AG04450 (cell line): ENCODE measurements around the gene NEURL1. TPM values are rescaled to one million over a fixed set of nuclear protein-coding genes. Genes with fewer than 3 reads are reported as not detected.

Source experiments
- CTCF ChIA-PET: fragments of 300-600, 350-600 bp; formaldehyde crosslinking; extraction: SDS; loops from one replicate; lab custom pipeline; 2022; ENCODE audit warnings: antibody characterized with exemption, inconsistent platforms; lab: Charles Lee
- POLR2A ChIA-PET: fragments of 350-600 bp; formaldehyde crosslinking; extraction: SDS; loops from one replicate; lab custom pipeline; 2021; ENCODE audit warnings: antibody characterized with exemption, inconsistent platforms; lab: Yijun Ruan, JAX
- DNase-seq: peaks from one replicate; pipeline ENCODE4 v3.0.0-alpha.2; 2011; ENCODE audit warnings: low read depth, low spot score
- H3K27ac ChIP-seq: one replicate; pipeline ENCODE4 v1.5.1; 2012; ENCODE audit warnings: low read depth, low read length, control low read depth
- H3K27me3 ChIP-seq: one replicate; pipeline ENCODE4 v1.6.0; 2012; ENCODE audit warnings: low read length; ENCODE audit not compliant: control insufficient read depth, insufficient read depth
- H3K4me3 ChIP-seq: 2 replicates; pipeline ENCODE4 v1.5.1; 2011; ENCODE audit warnings: mild to moderate bottlenecking, low read depth, low read length, control low read depth
- H3K9me3 ChIP-seq: 2 replicates; pipeline ENCODE4 v1.5.1; 2012; ENCODE audit warnings: low read length; ENCODE audit not compliant: control insufficient read depth, insufficient read depth
- CTCF ChIP-seq: IDR thresholded peaks from 2 replicates; pipeline ENCODE4 v1.5.1; 2011; ENCODE audit warnings: low read depth, low read length, control low read depth, inconsistent platforms
- polyA plus RNA-seq: library from polyadenylated mRNA; depleted of rRNA; stranded (reverse); fragments of >200 nt; gene quantifications from 2 replicates; pipeline ENCODE4 v1.2.3, GENCODE V29; 2011

NEURL1 gene
- polyA plus RNA-seq, 1 experiment: 0.67 TPM

- Histone ChIP-seq H3K27me3 (peaks cover 58% of the 10 kb centered on the region), H3K27ac (no peak overlapping the region), H3K4me3 (no peak overlapping the region), H3K9me3 (peaks cover 11% of the 10 kb centered on the region)
- no peak for TF ChIP-seq CTCF
- POLR2A ChIA-PET: no interaction called here
- CTCF ChIA-PET: no interaction called here
- no peak for DNase-seq
Observed at GRCh38 chr10:103559776-103560175, 66.3 kb downstream of the NEURL1 start.

- peaks cover 67% of the 10 kb centered on the region for H3K27me3 ChIP-seq
- peaks cover 11% of the 10 kb centered on the region for H3K9me3 ChIP-seq
- CTCF ChIA-PET: interaction anchor here (0.6 kb wide), 1 partner anchor 98 kb away, joined by 3 read pairs; no protein-coding TSS in a partner anchor
- no peak for TF ChIP-seq CTCF
- no peak overlapping the region for H3K27ac ChIP-seq
- POLR2A ChIA-PET: interaction anchor here (0.5 kb wide), 1 partner anchor 228 kb away, joined by 3 read pairs; no protein-coding TSS in a partner anchor
- H3K4me3 ChIP-seq: no peak overlapping the region
- DNase-seq: no peak
Observed at GRCh38 chr10:103560886-103561285, 67.4 kb downstream of the NEURL1 start.

- Histone ChIP-seq H3K4me3 (no peak overlapping the region), H3K27ac (no peak overlapping the region), H3K27me3 (peaks cover 70% of the 10 kb centered on the region), H3K9me3 (peaks cover 11% of the 10 kb centered on the region)
- ChIA-PET POLR2A (no interaction called here), CTCF (no interaction called here)
- no peak for TF ChIP-seq CTCF
- DNase-seq: no peak
Observed at GRCh38 chr10:103562383-103562782, 68.9 kb downstream of the NEURL1 start.

- no peak for TF ChIP-seq CTCF
- Histone ChIP-seq H3K27me3 (peaks cover 63% of the 10 kb centered on the region), H3K27ac (no peak overlapping the region), H3K9me3 (peaks cover 11% of the 10 kb centered on the region), H3K4me3 (no peak overlapping the region)
- no peak for DNase-seq
- CTCF ChIA-PET: interaction anchor here (0.9 to 2.5 kb wide), 5 partner anchors 10 to 146 kb away, joined by 4 to 10 read pairs (median 7); no protein-coding TSS in a partner anchor
- POLR2A ChIA-PET: no interaction called here
Observed at GRCh38 chr10:103563231-103564115, 70.0 kb downstream of the NEURL1 start.

- H3K4me3 ChIP-seq: no peak overlapping the region
- H3K9me3 ChIP-seq: peaks cover 11% of the 10 kb centered on the region
- no peak for DNase-seq
- peaks cover 58% of the 10 kb centered on the region for H3K27me3 ChIP-seq
- CTCF ChIA-PET: interaction anchor here (0.6 to 2.5 kb wide), 7 partner anchors 9 to 147 kb away, joined by 3 to 10 read pairs (median 5); no protein-coding TSS in a partner anchor
- POLR2A ChIA-PET: no interaction called here
- no peak overlapping the region for H3K27ac ChIP-seq
- no peak for TF ChIP-seq CTCF
Observed at GRCh38 chr10:103564116-103564501, 70.6 kb downstream of the NEURL1 start.
